ENCODE results near the gene P3H2. TPM values are rescaled to one million over a fixed set of nuclear protein-coding genes. Genes with fewer than 3 reads are reported as not detected.
"Not testable (repeated sequence)": the region's sequence is repeated elsewhere in the genome, so short reads cannot be mapped to it uniquely, and the experiment has no call there.

P3H2 gene
- total RNA-seq, 1 donor from 2014 or later, result 23.5 TPM

- no peak for DNase-seq (ENCODE audit: extremely low spot score, unreplicated experiment)
- Mint-ChIP-seq H3K9me3 (peaks cover 5% of the 10 kb centered on the region), H3K4me1 (ENCODE audit: unreplicated experiment) (no peaks in the 10 kb centered on the region)
Measured at GRCh38 chr3:190165253-190165652, 44.6 kb upstream of the P3H2 start.

DNA sequence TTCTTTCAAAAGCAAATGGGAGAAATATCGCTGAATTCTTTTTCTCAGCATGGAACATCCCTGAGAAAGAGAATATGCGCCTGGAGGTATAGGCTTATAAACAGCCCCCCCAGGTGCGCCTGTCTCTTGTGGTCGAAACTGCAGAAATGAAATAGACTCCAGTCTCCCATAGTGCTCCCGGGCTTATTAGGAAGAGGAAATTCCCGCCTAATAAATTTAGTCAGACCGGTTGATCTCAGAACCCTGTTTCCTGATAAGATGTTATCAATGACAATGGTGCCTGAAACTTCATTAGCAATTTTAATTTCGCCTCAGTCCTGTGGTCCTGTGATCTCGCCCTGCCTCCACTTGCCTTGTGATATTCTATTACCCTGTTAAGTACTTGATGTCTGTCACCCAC, 41.3 kb upstream of the P3H2 start:
- not testable (repeated sequence) for H3K36me3 Mint-ChIP-seq; H3K27ac Mint-ChIP-seq; H3K27me3 Mint-ChIP-seq; DNase-seq (ENCODE audit: extremely low spot score, unreplicated experiment); H3K9me3 Mint-ChIP-seq; H3K4me1 Mint-ChIP-seq (ENCODE audit: unreplicated experiment); H3K4me3 Mint-ChIP-seq

More at GRCh38 chr3:190165253-190165652, 44.6 kb upstream of the P3H2 start:
- no peak for TF ChIP-seq CTCF (conservative IDR thresholded peaks at IDR 0.05)
- no peak overlapping the region for H3K4me3 Mint-ChIP-seq
- H3K27me3 Mint-ChIP-seq, result no peaks in the 10 kb centered on the region
- no peak overlapping the region for H3K27ac Mint-ChIP-seq
- H3K36me3 Mint-ChIP-seq, result no peaks in the 10 kb centered on the region

DNA sequence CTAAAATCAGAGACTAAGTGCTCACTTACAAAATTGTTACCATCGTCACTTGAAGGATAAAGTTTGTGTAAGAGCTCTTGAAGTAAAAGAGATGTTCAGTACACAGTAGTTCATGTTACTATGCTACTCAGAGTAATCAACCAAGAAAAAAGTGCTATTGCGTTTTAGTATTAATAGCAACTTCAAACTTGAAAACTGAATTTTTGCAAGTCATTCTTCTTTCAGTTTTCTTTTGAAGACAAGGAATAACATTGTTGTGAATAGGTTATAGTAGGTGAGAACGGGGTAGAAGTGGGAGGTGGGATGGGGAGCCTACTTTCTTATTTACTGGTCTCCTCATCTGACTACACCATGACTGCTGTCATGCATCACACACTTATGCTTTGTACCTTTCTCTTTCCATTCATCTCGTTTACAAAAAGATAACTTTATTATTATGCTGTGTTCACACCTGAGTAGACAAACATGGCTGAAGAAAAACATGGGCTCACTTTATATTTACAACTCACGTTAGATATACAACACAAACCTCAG, 39.3 kb upstream of the P3H2 start:
- Mint-ChIP-seq H3K27ac (no peak overlapping the region), H3K9me3 (peaks cover 5% of the 10 kb centered on the region), H3K27me3 (no peaks in the 10 kb centered on the region), H3K36me3 (no peaks in the 10 kb centered on the region), H3K4me1 (ENCODE audit: unreplicated experiment) (no peaks in the 10 kb centered on the region), H3K4me3 (no peak overlapping the region)
- no peak for TF ChIP-seq CTCF (conservative IDR thresholded peaks at IDR 0.05)
- DNase-seq (ENCODE audit: extremely low spot score, unreplicated experiment), result no peak

DNA sequence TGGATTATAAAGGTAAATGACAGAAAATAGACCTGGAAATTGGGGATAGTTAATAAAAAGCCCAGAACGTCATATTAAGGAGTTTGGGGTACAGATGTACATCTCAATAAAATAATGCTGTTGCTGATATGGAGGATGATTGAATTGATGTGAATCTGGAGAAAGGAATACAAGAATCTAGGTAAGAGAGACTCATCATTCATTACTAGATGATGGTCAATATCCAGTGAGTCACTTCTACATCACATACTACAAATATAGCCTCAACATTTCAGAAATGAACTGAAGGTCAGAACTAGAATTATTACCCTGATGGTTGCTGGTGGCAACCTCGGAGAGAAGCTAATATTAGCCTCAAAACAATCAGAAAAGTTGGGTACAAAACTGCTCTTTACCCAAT, 37.6 kb upstream of the P3H2 start:
- Mint-ChIP-seq H3K9me3 (peaks cover 5% of the 10 kb centered on the region), H3K36me3 (no peaks in the 10 kb centered on the region), H3K4me1 (ENCODE audit: unreplicated experiment) (no peaks in the 10 kb centered on the region), H3K4me3 (no peak overlapping the region), H3K27ac (no peak overlapping the region), H3K27me3 (no peaks in the 10 kb centered on the region)
- no peak for DNase-seq (ENCODE audit: extremely low spot score, unreplicated experiment)
- no peak for TF ChIP-seq CTCF (conservative IDR thresholded peaks at IDR 0.05)

DNA sequence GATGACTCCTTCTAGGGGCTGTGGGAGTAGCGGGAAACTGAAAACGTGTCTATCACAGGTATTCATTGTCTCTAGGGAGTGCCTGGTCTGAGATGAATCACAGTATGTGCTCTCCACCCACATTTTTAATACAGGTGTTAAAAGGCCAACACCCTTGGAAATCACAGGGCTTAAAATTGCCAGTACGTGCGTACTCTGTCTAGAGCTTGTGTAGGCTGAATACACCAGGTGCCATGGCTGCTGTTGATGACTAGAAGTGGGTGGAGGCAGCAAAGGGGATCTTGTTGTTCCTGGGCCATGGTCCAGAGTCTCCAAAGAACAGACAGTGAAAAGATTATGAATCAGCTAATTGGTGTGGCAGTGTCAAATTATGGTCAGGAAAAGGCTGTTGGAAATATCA, 35.1 kb upstream of the P3H2 start:
- H3K27ac Mint-ChIP-seq, result peak overlapping the region; percentile 81
- no peak for DNase-seq (ENCODE audit: extremely low spot score, unreplicated experiment)
- no peaks in the 10 kb centered on the region for H3K9me3 Mint-ChIP-seq

GRCh38 chr3:190150681-190151080, 30.0 kb upstream of the P3H2 start:
- H3K27me3 Mint-ChIP-seq, result peaks cover 4% of the 10 kb centered on the region
- no peak for TF ChIP-seq CTCF (conservative IDR thresholded peaks at IDR 0.05)

More for the DNA sequence above, 35.1 kb upstream of the P3H2 start:
- H3K4me3 Mint-ChIP-seq, result no peak overlapping the region
- no peaks in the 10 kb centered on the region for H3K27me3 Mint-ChIP-seq
- no peaks in the 10 kb centered on the region for H3K36me3 Mint-ChIP-seq
- TF ChIP-seq CTCF (conservative IDR thresholded peaks at IDR 0.05), result no peak
- no peaks in the 10 kb centered on the region for H3K4me1 Mint-ChIP-seq (ENCODE audit: unreplicated experiment)

GRCh38 chr3:190149830-190150619, 29.3 kb upstream of the P3H2 start:
- H3K27ac Mint-ChIP-seq; H3K4me3 Mint-ChIP-seq; H3K27me3 Mint-ChIP-seq; H3K4me1 Mint-ChIP-seq (ENCODE audit: unreplicated experiment); H3K36me3 Mint-ChIP-seq; H3K9me3 Mint-ChIP-seq; DNase-seq (ENCODE audit: extremely low spot score, unreplicated experiment): not testable (repeated sequence)

More at GRCh38 chr3:190150681-190151080, 30.0 kb upstream of the P3H2 start:
- Mint-ChIP-seq H3K36me3 (no peaks in the 10 kb centered on the region), H3K27ac (no peak overlapping the region), H3K4me1 (ENCODE audit: unreplicated experiment) (no peaks in the 10 kb centered on the region), H3K9me3 (no peaks in the 10 kb centered on the region), H3K4me3 (no peak overlapping the region)
- DNase-seq (ENCODE audit: extremely low spot score, unreplicated experiment), result no peak

- not testable (repeated sequence) for H3K4me3 Mint-ChIP-seq; H3K27me3 Mint-ChIP-seq; H3K9me3 Mint-ChIP-seq; H3K27ac Mint-ChIP-seq; H3K36me3 Mint-ChIP-seq; DNase-seq (ENCODE audit: extremely low spot score, unreplicated experiment); H3K4me1 Mint-ChIP-seq (ENCODE audit: unreplicated experiment)
Measured at GRCh38 chr3:190144793-190145192, 24.1 kb upstream of the P3H2 start.
